Trophoblast cell (in vitro differentiated cells and primary cell): Measurements from ENCODE around the gene CLSTN3.

Experiments
- DNase-seq, 2 donors: peaks; one replicate each; pipeline ENCODE4 v3.0.0-alpha.2; 2016
- H2AFZ ChIP-seq: 2 replicates; pipeline ENCODE4 v1.6.1; 2013; ENCODE audit warnings: low read length, moderate library complexity, mild to moderate bottlenecking; ENCODE audit not compliant: insufficient read depth, poor library complexity
- H2AK5ac ChIP-seq: 2 replicates; pipeline ENCODE4 v1.6.1; 2013; ENCODE audit warnings: mild to moderate bottlenecking, low read length
- H2BK120ac ChIP-seq: 2 replicates; pipeline ENCODE4 v1.6.1; 2013; ENCODE audit warnings: low read length, mild to moderate bottlenecking, moderate library complexity; ENCODE audit not compliant: insufficient read depth, poor library complexity
- H2BK12ac ChIP-seq: 2 replicates; pipeline ENCODE4 v1.6.1; 2013; ENCODE audit warnings: mild to moderate bottlenecking, low read length, moderate library complexity
- H2BK5ac ChIP-seq: 2 replicates; pipeline ENCODE4 v1.6.1; 2013; ENCODE audit warnings: low read length, low read depth, moderate library complexity, mild to moderate bottlenecking; ENCODE audit not compliant: poor library complexity
- H3K14ac ChIP-seq: 2 replicates; pipeline ENCODE4 v1.6.1; 2013; ENCODE audit warnings: mild to moderate bottlenecking, low read length
- H3K18ac ChIP-seq: 2 replicates; pipeline ENCODE4 v1.6.1; 2013; ENCODE audit warnings: mild to moderate bottlenecking, low read length
- H3K23ac ChIP-seq: 2 replicates; pipeline ENCODE4 v1.6.1; 2013; ENCODE audit warnings: low read length
- H3K27ac ChIP-seq: 2 replicates; pipeline ENCODE4 v1.5.1; 2013; ENCODE audit warnings: low read depth, mild to moderate bottlenecking, inconsistent platforms, low read length, moderate library complexity
- H3K27me3 ChIP-seq: 2 replicates; pipeline ENCODE4 v1.6.1; 2013; ENCODE audit warnings: inconsistent platforms, mild to moderate bottlenecking, low read length, moderate library complexity; ENCODE audit not compliant: insufficient read depth
- H3K36me3 ChIP-seq, 2 experiments: 1 replicate in 1 of 2; 2 replicates in 1 of 2; pipeline ENCODE4 v1.6.1; 2013; ENCODE audit warnings: low read length in 2 of 2, mild to moderate bottlenecking in 2 of 2, moderate library complexity in 1 of 2; ENCODE audit not compliant: insufficient read depth in 2 of 2, control insufficient read depth in 1 of 2
- H3K4ac ChIP-seq: 2 replicates; pipeline ENCODE4 v1.6.1; 2013; ENCODE audit warnings: low read depth, mild to moderate bottlenecking, low read length, moderate library complexity
- H3K4me1 ChIP-seq, 2 experiments: 1 replicate in 1 of 2; 2 replicates in 1 of 2; pipeline ENCODE4 v1.6.1; 2013; ENCODE audit warnings: low read length in 2 of 2, mild to moderate bottlenecking in 2 of 2, moderate library complexity in 1 of 2; ENCODE audit not compliant: insufficient read depth in 2 of 2, control insufficient read depth in 1 of 2
- H3K4me2 ChIP-seq: 2 replicates; pipeline ENCODE4 v1.6.1; 2013; ENCODE audit warnings: inconsistent platforms, mild to moderate bottlenecking, low read length, moderate library complexity
- H3K4me3 ChIP-seq: 2 replicates; pipeline ENCODE4 v1.5.1; 2013; ENCODE audit warnings: mild to moderate bottlenecking, low read depth, low read length, inconsistent platforms
- H3K79me1 ChIP-seq: one replicate; pipeline ENCODE4 v1.6.1; 2013; ENCODE audit warnings: low read length
- H3K79me2 ChIP-seq: 2 replicates; pipeline ENCODE4 v1.6.1; 2013; ENCODE audit warnings: low read length, mild to moderate bottlenecking; ENCODE audit not compliant: control insufficient read depth, insufficient read depth, poor library complexity
- H3K9ac ChIP-seq: 2 replicates; pipeline ENCODE4 v1.6.1; 2013; ENCODE audit warnings: mild to moderate bottlenecking, low read length
- H3K9me3 ChIP-seq: 2 replicates; pipeline ENCODE4 v1.6.1; 2013; ENCODE audit warnings: low read depth, mild to moderate bottlenecking, control low read depth, inconsistent platforms, low read length; ENCODE audit not compliant: insufficient read depth
- H4K12ac ChIP-seq: 2 replicates; pipeline ENCODE4 v1.6.1; 2013; ENCODE audit warnings: low read depth, mild to moderate bottlenecking, low read length, moderate library complexity
- H4K8ac ChIP-seq: 2 replicates; pipeline ENCODE4 v1.6.1; 2013; ENCODE audit warnings: low read depth, mild to moderate bottlenecking, low read length, moderate library complexity
- H4K91ac ChIP-seq: one replicate; pipeline ENCODE4 v1.6.1; 2013; ENCODE audit warnings: low read depth, mild to moderate bottlenecking, low read length, moderate library complexity
- WGBS: extraction: QIAGEN DNeasy Blood & Tissue Kit; methylation state at CpG from one replicate; pipeline ENCODE4 v1.1.7; 2013; ENCODE audit warnings: missing lambda C conversion rate; ENCODE audit not compliant: insufficient read length, insufficient coverage; ENCODE audit errors: extremely low coverage; 5-methylcytosine and 5-hydroxymethylcytosine counted together

CLSTN3 gene

GRCh38 chr12:7092986-7093460, 37.1 kb upstream of the CLSTN3 start:
- H3K4me2 ChIP-seq = no peak overlapping the region
- no peaks in the 10 kb centered on the region for H3K79me2 ChIP-seq
- H3K79me1 ChIP-seq = no peaks in the 10 kb centered on the region
- peaks cover 2% of the 10 kb centered on the region in 2 experiments for H3K36me3 ChIP-seq
- no peak overlapping the region for H2BK5ac ChIP-seq
- DNase-seq = no peak
- WGBS = no CpG with 5 or more reads among the region's 8 CpGs
- H3K18ac ChIP-seq = no peak overlapping the region
- H3K4me3 ChIP-seq = no peak overlapping the region
- H3K4ac ChIP-seq = no peak overlapping the region
- H3K27me3 ChIP-seq = no peaks in the 10 kb centered on the region
- no peak overlapping the region for H3K14ac ChIP-seq
- no peak overlapping the region for H2BK12ac ChIP-seq
- no peaks in the 10 kb centered on the region for H3K4me1 ChIP-seq
- no peak overlapping the region for H2BK120ac ChIP-seq
- H2AK5ac ChIP-seq = no peak overlapping the region
- no peak overlapping the region for H3K9ac ChIP-seq
- H3K9me3 ChIP-seq = no peaks in the 10 kb centered on the region
- H3K27ac ChIP-seq = no peak overlapping the region
- no peak overlapping the region for H4K8ac ChIP-seq
- H3K23ac ChIP-seq = no peak overlapping the region
- H4K91ac ChIP-seq = no peak overlapping the region
- H2AFZ ChIP-seq = no peak overlapping the region
- no peak overlapping the region for H4K12ac ChIP-seq

- no peak overlapping the region for H2AK5ac ChIP-seq
- no peaks in the 10 kb centered on the region for H3K27me3 ChIP-seq
- no peak overlapping the region for H3K4me3 ChIP-seq
- H3K79me2 ChIP-seq = no peaks in the 10 kb centered on the region
- H3K9ac ChIP-seq = no peak overlapping the region
- no peak overlapping the region for H4K8ac ChIP-seq
- no peak overlapping the region for H3K4ac ChIP-seq
- no peaks in the 10 kb centered on the region for H3K79me1 ChIP-seq
- H3K4me1 ChIP-seq = no peaks in the 10 kb centered on the region
- no peak overlapping the region for H2BK12ac ChIP-seq
- WGBS = no CpG with 5 or more reads among the region's 5 CpGs
- no peak overlapping the region for H3K23ac ChIP-seq
- DNase-seq = no peak
- H2BK120ac ChIP-seq = no peak overlapping the region
- no peaks in the 10 kb centered on the region for H3K9me3 ChIP-seq
- no peak overlapping the region for H3K4me2 ChIP-seq
- H2BK5ac ChIP-seq = no peak overlapping the region
- H3K27ac ChIP-seq = no peak overlapping the region
- no peak overlapping the region for H4K91ac ChIP-seq
- no peak overlapping the region for H2AFZ ChIP-seq
- H3K36me3 ChIP-seq = peaks cover 2% of the 10 kb centered on the region in 2 experiments
- no peak overlapping the region for H4K12ac ChIP-seq
- H3K14ac ChIP-seq = no peak overlapping the region
- H3K18ac ChIP-seq = no peak overlapping the region
Measured at GRCh38 chr12:7093486-7093885, 36.7 kb upstream of the CLSTN3 start.

GRCh38 chr12:7093892-7094291, 36.3 kb upstream of the CLSTN3 start:
- Histone ChIP-seq H4K91ac (no peak overlapping the region), H3K9ac (no peak overlapping the region), H2AFZ (no peak overlapping the region), H3K4me2 (no peak overlapping the region), H3K79me2 (no peaks in the 10 kb centered on the region), H4K8ac (no peak overlapping the region), H3K18ac (no peak overlapping the region), H3K14ac (no peak overlapping the region), H4K12ac (no peak overlapping the region), H3K9me3 (no peaks in the 10 kb centered on the region), H2BK120ac (no peak overlapping the region), H2AK5ac (no peak overlapping the region), H3K27ac (no peak overlapping the region), H2BK5ac (no peak overlapping the region), H3K23ac (no peak overlapping the region), H3K36me3 (peaks cover 2% of the 10 kb centered on the region in 2 experiments), H3K4ac (no peak overlapping the region), H3K4me1 (no peaks in the 10 kb centered on the region), H3K27me3 (no peaks in the 10 kb centered on the region), H3K4me3 (no peak overlapping the region), H2BK12ac (no peak overlapping the region), H3K79me1 (no peaks in the 10 kb centered on the region)
- WGBS = no CpG with 5 or more reads among the region's 10 CpGs
- no peak for DNase-seq

- no CpG with 5 or more reads among the region's 26 CpGs for WGBS
Measured at GRCh38 chr12:7096006-7096932, 33.9 kb upstream of the CLSTN3 start.

More at GRCh38 chr12:7096006-7096932, 33.9 kb upstream of the CLSTN3 start:
- Histone ChIP-seq H3K4ac (no peak overlapping the region), H3K27ac (no peak overlapping the region), H2BK5ac (no peak overlapping the region), H3K79me2 (no peaks in the 10 kb centered on the region), H3K14ac (no peak overlapping the region), H3K9me3 (no peaks in the 10 kb centered on the region), H4K8ac (no peak overlapping the region), H3K4me3 (no peak overlapping the region), H2BK12ac (no peak overlapping the region), H2AFZ (no peak overlapping the region), H3K4me2 (no peak overlapping the region), H2BK120ac (no peak overlapping the region), H2AK5ac (no peak overlapping the region), H3K27me3 (no peaks in the 10 kb centered on the region), H4K91ac (no peak overlapping the region), H3K4me1 (no peaks in the 10 kb centered on the region), H3K9ac (peak overlapping the region; percentile 31), H3K79me1 (no peaks in the 10 kb centered on the region), H3K23ac (no peak overlapping the region), H4K12ac (no peak overlapping the region), H3K18ac (no peak overlapping the region), H3K36me3 (peaks cover 7 to 9% of the 10 kb centered on the region in 2 experiments)
- DNase-seq = peak; percentile 33 to 66
